22Rv1 (cell line): Measurements from ENCODE around the gene FHOD3.

Experiments used
- H3K27ac ChIP-seq: fragments of 450-650 bp; 2 replicates; pipeline ENCODE4 v1.5.1; 2017
- CTCF ChIP-seq: fragments of 450-650 bp; IDR thresholded peaks from 2 replicates; pipeline ENCODE4 v1.5.1; 2017; ENCODE audit warnings: mild to moderate bottlenecking
- ZFX ChIP-seq: fragments of 450-650 bp; IDR thresholded peaks from 2 replicates; pipeline ENCODE4 v1.6.1; 2017; ENCODE audit warnings: antibody characterized with exemption, borderline replicate concordance

FHOD3 gene

GRCh38 chr18:36302676-36303075 lies 5.2 kb downstream of the FHOD3 start:
- no peak overlapping the region for H3K27ac ChIP-seq

GRCh38 chr18:36303211-36303844 lies 5.8 kb downstream of the FHOD3 start:
- no peak overlapping the region for H3K27ac ChIP-seq
- TF ChIP-seq ZFX (no peak), CTCF (no peak)

More at GRCh38 chr18:36302676-36303075, 5.2 kb downstream of the FHOD3 start:
- TF ChIP-seq CTCF = no peak
- TF ChIP-seq ZFX = no peak

- no peak for TF ChIP-seq ZFX
- H3K27ac ChIP-seq = no peak overlapping the region
Observed at GRCh38 chr18:36304723-36305122, 7.2 kb downstream of the FHOD3 start.

DNA sequence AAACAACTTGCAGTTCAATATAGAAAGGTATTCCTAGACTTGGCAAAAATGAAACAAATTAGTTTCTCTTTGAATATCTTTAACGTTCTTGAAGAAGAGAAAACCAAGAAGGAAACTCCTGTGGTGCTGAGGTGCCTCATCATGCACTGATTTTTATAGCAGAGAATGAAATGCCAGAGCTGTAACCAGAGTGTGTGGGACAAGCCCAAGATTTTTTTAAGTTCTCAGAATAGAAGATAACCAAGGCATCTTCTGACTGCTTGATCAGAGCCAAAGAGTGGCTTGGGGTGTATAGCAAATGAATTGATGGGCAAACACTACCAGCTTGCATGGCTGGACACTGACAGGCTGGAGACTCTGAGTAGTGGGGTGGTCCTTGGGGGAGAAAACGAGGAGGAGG lies 7.9 kb downstream of the FHOD3 start:
- no peak overlapping the region for H3K27ac ChIP-seq
- no peak for TF ChIP-seq CTCF
- no peak for TF ChIP-seq ZFX

DNA sequence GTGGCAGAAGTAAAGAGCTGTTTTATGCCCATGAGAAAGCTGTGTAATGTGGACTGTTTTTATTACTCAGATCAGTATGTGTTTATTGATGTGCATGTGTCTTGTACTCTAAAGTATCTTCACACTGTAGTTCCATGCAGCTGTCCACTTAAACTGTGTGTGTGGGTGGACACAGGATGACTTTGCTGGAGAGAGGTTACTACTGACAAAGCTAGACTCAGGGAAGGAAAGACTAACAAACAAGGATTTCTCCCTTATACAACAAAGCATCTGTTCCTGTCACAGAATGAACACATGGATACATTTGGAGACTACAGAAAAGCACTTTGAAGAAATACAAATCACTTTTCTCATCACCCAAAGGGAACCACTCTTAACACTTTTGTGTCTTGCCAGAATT lies 10.0 kb downstream of the FHOD3 start:
- no peak for TF ChIP-seq ZFX
- no peak for TF ChIP-seq CTCF
- H3K27ac ChIP-seq = no peak overlapping the region

- H3K27ac ChIP-seq = no peak overlapping the region
- TF ChIP-seq ZFX (no peak), CTCF (no peak)
Observed at GRCh38 chr18:36308711-36309435, 11.4 kb downstream of the FHOD3 start.

- no peak overlapping the region for H3K27ac ChIP-seq
- no peak for TF ChIP-seq CTCF
- TF ChIP-seq ZFX = no peak
Observed at GRCh38 chr18:36309436-36310391, 12.2 kb downstream of the FHOD3 start.
